ENCODE measurements around the gene TMTC3.
"Not testable (repeated sequence)": the region's sequence is repeated elsewhere in the genome, so short reads cannot be mapped to it uniquely, and the experiment has no call there.

TMTC3 gene

DNA sequence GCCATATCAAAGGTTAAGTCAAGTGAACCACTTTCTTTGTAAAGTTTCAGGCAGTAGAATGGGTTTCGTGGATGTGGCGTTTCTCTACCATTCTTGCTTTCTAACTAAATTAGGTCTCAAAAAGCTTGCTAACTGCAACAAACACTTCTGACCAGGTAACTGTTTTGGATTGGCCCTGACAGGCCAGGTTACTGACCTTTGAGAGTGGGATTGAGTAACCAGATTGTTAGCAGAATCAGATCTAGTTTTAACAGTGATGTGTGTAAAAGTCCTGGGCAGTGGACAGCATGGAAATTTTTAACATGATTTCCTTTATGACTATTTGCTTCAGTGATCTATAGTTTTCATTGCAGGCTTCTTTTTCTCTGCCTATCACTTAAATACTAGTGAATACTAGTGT is 57.9 kb downstream of the TMTC3 start:
- no peak overlapping the region for H3K4me3 ChIP-seq (ENCODE audit: low read depth, low read length)
- TF ChIP-seq, protein P1, sequence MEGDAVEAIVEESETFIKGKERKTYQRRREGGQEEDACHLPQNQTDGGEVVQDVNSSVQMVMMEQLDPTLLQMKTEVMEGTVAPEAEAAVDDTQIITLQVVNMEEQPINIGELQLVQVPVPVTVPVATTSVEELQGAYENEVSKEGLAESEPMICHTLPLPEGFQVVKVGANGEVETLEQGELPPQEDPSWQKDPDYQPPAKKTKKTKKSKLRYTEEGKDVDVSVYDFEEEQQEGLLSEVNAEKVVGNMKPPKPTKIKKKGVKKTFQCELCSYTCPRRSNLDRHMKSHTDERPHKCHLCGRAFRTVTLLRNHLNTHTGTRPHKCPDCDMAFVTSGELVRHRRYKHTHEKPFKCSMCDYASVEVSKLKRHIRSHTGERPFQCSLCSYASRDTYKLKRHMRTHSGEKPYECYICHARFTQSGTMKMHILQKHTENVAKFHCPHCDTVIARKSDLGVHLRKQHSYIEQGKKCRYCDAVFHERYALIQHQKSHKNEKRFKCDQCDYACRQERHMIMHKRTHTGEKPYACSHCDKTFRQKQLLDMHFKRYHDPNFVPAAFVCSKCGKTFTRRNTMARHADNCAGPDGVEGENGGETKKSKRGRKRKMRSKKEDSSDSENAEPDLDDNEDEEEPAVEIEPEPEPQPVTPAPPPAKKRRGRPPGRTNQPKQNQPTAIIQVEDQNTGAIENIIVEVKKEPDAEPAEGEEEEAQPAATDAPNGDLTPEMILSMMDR (IDR thresholded peaks at IDR 0.05; ENCODE audit: low read depth, low read length), result no peak

DNA sequence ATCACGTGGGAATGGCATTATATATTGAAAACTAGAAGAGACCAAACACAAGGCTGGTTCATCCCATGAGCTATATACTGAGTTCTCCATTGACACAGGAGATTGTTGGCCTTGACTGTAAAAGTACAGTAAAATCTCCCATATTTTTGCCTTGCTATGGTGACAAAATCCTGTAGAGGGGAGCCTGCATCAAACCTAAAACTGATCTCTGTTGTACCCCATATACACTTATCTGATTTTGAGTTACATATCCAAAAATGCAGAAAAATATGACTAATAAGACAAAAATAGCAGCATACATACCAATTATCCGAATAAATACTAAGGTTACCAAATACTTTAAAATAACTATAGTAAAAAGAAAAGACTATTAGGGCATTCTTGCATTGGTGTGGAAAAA is 60.4 kb downstream of the TMTC3 start:
- TF ChIP-seq, protein P1 (IDR thresholded peaks at IDR 0.05; ENCODE audit: low read depth, low read length), result no peak
- no peak overlapping the region for H3K4me3 ChIP-seq (ENCODE audit: low read depth, low read length)

DNA sequence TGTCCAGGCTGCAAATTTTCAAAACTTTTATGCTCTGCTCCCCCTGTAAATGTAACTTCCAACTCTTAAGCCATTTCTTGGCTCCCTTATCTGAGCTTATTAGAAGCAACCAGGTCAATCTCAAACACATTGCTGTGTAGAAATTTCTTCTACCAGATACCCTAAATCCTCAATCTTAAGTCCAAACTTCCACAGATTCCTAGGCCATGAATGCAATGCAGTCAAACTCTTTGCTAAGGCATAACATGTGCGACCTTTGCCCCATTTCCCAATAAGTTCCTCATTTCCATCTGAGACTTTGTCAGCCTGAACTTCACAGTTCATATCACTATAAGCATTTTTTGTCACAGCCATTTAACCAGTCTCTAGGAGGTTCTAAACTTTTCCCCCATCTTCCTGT is 64.5 kb downstream of the TMTC3 start:
- TF ChIP-seq, protein P1 (IDR thresholded peaks at IDR 0.05; ENCODE audit: low read depth, low read length), result no peak

DNA sequence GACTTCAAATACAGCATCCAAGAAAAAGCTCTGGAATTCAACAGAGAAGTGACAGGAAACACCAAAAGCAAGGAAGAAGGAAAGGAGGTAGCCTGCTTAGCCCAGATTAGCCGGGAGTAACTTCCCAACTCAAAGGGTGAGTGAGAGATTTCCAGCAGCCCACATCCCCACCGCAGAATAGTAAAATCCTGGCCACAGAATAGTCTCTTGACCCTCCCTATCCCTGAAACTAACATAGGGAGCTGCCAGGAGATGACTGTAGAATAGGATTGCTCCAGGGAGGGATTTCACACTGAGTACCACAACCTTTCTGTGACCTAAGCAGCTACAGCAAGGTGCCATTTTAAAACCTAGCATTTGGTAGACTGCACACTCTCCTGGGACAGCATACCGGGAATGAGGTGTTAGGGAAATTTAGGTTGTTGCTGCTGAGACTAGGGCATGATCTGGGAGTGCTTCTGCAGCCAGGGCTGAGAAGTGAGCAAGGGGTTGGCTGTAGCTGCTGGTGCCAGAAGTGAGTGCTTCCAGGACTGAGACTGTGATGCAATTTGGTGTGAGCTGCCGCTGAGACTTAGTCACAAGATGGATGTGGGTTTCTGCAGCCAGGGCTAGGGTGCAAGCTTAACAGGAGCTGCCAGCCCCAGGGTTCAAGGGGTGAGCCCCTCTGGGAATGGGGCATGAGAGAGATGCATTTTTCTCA is 66.0 kb downstream of the TMTC3 start:
- no peak overlapping the region for H3K4me3 ChIP-seq (ENCODE audit: low read depth, low read length)
- TF ChIP-seq, protein P1 (IDR thresholded peaks at IDR 0.05; ENCODE audit: low read depth, low read length), result no peak

More for the DNA sequence above, 64.5 kb downstream of the TMTC3 start:
- no peak overlapping the region for H3K4me3 ChIP-seq (ENCODE audit: low read depth, low read length)

DNA sequence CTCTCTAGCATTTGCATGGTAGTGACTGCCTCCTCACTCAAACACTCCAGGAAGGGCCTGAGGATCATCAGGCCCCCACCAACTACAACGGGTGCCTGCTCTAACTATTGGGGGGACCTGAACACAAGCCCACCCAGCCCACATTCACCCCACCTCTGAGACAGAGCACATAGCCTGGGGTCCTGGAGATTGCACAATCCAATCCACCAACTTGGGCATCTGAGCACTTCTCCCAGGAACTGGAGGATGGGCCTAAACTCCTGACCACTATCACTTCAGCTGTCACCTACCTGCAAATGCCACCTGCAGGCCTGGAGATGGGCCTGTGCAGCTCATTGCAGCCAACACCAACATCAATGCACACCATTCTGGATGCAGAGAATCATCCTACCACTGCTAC is 66.6 kb downstream of the TMTC3 start:
- TF ChIP-seq, protein P1 (IDR thresholded peaks at IDR 0.05; ENCODE audit: low read depth, low read length), result no peak
- H3K4me3 ChIP-seq (ENCODE audit: low read depth, low read length), result no peak overlapping the region

DNA sequence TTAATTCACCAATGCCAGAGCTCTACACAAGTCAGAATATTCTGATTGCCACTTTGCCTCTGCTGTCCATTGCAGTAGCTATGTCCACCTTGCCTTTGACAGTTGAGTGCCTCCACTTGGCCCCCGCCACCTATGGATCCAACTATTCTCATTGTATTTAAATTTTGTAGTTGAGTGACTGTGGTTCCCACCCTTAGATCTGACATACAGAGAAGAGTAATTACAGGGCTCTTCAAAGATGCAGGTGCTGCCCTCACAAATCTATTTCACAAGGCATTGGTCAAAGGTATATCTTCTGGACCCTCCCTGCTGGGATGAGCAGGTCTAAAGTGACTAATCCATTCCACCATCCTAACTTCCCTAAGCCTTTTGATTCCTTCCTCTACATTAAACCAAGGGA is 68.2 kb downstream of the TMTC3 start:
- not testable (repeated sequence) for H3K4me3 ChIP-seq (ENCODE audit: low read depth, low read length)

DNA sequence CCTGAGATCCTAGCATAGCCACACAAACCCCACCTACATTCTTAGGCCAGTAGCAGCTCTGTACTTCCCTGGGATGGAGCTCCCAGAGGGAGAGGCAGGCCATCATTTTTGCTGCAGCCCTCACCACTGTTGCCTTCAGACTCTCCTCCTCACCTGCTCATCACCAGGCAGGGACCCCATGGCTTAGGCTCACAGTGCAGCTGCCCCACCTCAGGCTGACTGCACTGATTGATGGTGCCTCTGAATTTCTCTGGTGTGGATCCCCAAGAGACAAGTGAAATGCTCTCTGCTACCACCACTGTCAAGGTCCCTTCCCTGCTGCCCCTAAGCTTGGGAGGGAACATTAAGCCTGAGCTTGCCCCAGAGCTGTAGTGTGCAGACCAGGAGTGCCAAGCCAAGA is 76.2 kb downstream of the TMTC3 start:
- H3K4me3 ChIP-seq (ENCODE audit: low read depth, low read length), result no peak overlapping the region
- TF ChIP-seq, protein P1 (IDR thresholded peaks at IDR 0.05; ENCODE audit: low read depth, low read length), result no peak

DNA sequence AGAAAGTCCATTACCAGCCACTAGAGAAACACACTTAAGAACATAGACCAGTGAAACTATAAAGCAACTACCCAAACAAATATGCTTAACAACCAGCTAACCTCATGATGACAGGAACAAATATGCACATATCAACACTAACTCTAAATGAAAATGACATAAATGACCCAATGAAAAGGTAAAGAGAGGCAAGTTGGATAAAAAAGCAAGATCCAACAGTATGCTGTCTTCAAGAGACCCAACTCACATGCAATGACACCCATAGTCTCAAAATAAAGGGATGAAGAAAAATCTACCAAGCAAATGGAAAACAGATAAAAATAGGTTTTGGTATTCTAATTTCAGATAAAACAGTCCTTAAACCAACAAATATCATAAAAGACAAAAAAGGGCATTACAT is 77.8 kb downstream of the TMTC3 start:
- H3K4me3 ChIP-seq (ENCODE audit: low read depth, low read length), result no peak overlapping the region
- TF ChIP-seq, protein P1 (IDR thresholded peaks at IDR 0.05; ENCODE audit: low read depth, low read length), result no peak

Measured in WI38 (cell line).